Smooth muscle cell of the coronary artery (primary cell): Measurements from ENCODE around the gene THRB. TPM values are rescaled to one million over a fixed set of nuclear protein-coding genes. Genes with fewer than 3 reads are reported as not detected.

Source experiments
- total RNA-seq: library from RNA; depleted of rRNA; stranded (reverse); fragments of >200 nt; gene quantifications from 2 replicates; pipeline ENCODE4 v1.2.3, GENCODE V29; 2014; ENCODE audit warnings: low replicate concordance

THRB gene
- total RNA-seq: 0.08 and 7.5 TPM in 2 replicates

GRCh38 chr3:24494618-24495325, at the start of gene THRB:
Gene THRB, minus strand, starts transcription at chr3:24494850.

